Nephron progenitor cell (in vitro differentiated cells): ENCODE measurements around the gene SEC63.

Experiments
- DNase-seq: peaks from one replicate; pipeline ENCODE4 v3.0.0; 2021
- H3K27ac Mint-ChIP-seq: 2 replicates; pipeline ENCODE4 v1.8.0; 2021; ENCODE audit warnings: mild to moderate bottlenecking, moderate library complexity, mixed read lengths
- H3K27me3 Mint-ChIP-seq: 2 replicates; pipeline ENCODE4 v1.8.0; 2021; ENCODE audit warnings: mild to moderate bottlenecking, low read depth, mixed read lengths; ENCODE audit not compliant: poor library complexity
- H3K36me3 Mint-ChIP-seq: 2 replicates; pipeline ENCODE4 v1.8.0; 2021; ENCODE audit warnings: low read depth, mixed read lengths
- H3K4me1 Mint-ChIP-seq: 2 replicates; pipeline ENCODE4 v1.8.0; 2021; ENCODE audit warnings: mixed read lengths
- H3K4me3 Mint-ChIP-seq: 2 replicates; pipeline ENCODE4 v1.8.0; 2021; ENCODE audit warnings: mild to moderate bottlenecking, moderate library complexity, mixed read lengths
- H3K9me3 Mint-ChIP-seq: 2 replicates; pipeline ENCODE4 v1.8.0; 2021; ENCODE audit warnings: mild to moderate bottlenecking, moderate library complexity, mixed read lengths
- CTCF ChIP-seq: fragments of 200-600 bp; sonication (generic); IDR thresholded peaks from 2 replicates; pipeline ENCODE4 v1.5.0; 2021; ENCODE audit warnings: antibody characterized with exemption

SEC63 gene

GRCh38 chr6:107843400-107843799 is 114.6 kb downstream of the SEC63 start:
- Mint-ChIP-seq H3K27me3 (peaks cover 10% of the 10 kb centered on the region), H3K4me3 (no peak overlapping the region), H3K4me1 (peaks cover 20% of the 10 kb centered on the region), H3K36me3 (no peaks in the 10 kb centered on the region), H3K9me3 (no peaks in the 10 kb centered on the region), H3K27ac (peak overlapping the region; percentile 60)
- DNase-seq = no peak
- no peak for TF ChIP-seq CTCF

GRCh38 chr6:107841275-107841670 is 116.7 kb downstream of the SEC63 start:
- Mint-ChIP-seq H3K9me3 (no peaks in the 10 kb centered on the region), H3K36me3 (no peaks in the 10 kb centered on the region), H3K4me1 (peaks cover 11% of the 10 kb centered on the region), H3K27me3 (peaks cover 9% of the 10 kb centered on the region), H3K27ac (no peak overlapping the region), H3K4me3 (no peak overlapping the region)
- TF ChIP-seq CTCF = no peak
- no peak for DNase-seq

- no peak overlapping the region for H3K27ac Mint-ChIP-seq
- no peak for DNase-seq
- H3K4me1 Mint-ChIP-seq = peaks cover 16% of the 10 kb centered on the region
- no peak for TF ChIP-seq CTCF
- H3K9me3 Mint-ChIP-seq = no peaks in the 10 kb centered on the region
- H3K4me3 Mint-ChIP-seq = no peak overlapping the region
- no peaks in the 10 kb centered on the region for H3K36me3 Mint-ChIP-seq
- H3K27me3 Mint-ChIP-seq = peaks cover 9% of the 10 kb centered on the region
These were observed 117.3 kb downstream of the SEC63 start for GRCh38 chr6:107840636-107841274.

GRCh38 chr6:107833136-107833535 is 124.9 kb downstream of the SEC63 start:
- Mint-ChIP-seq H3K27ac (no peak overlapping the region), H3K4me1 (peaks cover 13% of the 10 kb centered on the region), H3K4me3 (no peak overlapping the region), H3K27me3 (peaks cover 5% of the 10 kb centered on the region), H3K9me3 (no peaks in the 10 kb centered on the region), H3K36me3 (no peaks in the 10 kb centered on the region)
- DNase-seq = no peak
- no peak for TF ChIP-seq CTCF

- Mint-ChIP-seq H3K27ac (no peak overlapping the region), H3K4me3 (no peak overlapping the region), H3K27me3 (peaks cover 5% of the 10 kb centered on the region), H3K9me3 (no peaks in the 10 kb centered on the region), H3K4me1 (peaks cover 14% of the 10 kb centered on the region), H3K36me3 (no peaks in the 10 kb centered on the region)
- DNase-seq = no peak
- no peak for TF ChIP-seq CTCF
These were observed 125.6 kb downstream of the SEC63 start for GRCh38 chr6:107832151-107833056.
